ENCODE measurements around the gene ADAP1.

ADAP1 gene

GRCh38 chr7:876077-876971, 78.2 kb downstream of the ADAP1 start, which contains the start of gene GET4:
TSS of gene GET4 (plus strand) at chr7:876554. CDS start at chr7:876646, 92 bp downstream.
- peak within 1 kb of the TSS; percentile 87 for H3K27ac ChIP-seq (replicated peaks)
- H3K27me3 ChIP-seq (ENCODE audit: insufficient read depth, poor library complexity, severe bottlenecking): no peaks in the 10 kb centered on the region
- peak; percentile 96 for DNase-seq (ENCODE audit: low read depth in 1 of 2, low spot score in 1 of 2)
- TF ChIP-seq, protein P1, sequence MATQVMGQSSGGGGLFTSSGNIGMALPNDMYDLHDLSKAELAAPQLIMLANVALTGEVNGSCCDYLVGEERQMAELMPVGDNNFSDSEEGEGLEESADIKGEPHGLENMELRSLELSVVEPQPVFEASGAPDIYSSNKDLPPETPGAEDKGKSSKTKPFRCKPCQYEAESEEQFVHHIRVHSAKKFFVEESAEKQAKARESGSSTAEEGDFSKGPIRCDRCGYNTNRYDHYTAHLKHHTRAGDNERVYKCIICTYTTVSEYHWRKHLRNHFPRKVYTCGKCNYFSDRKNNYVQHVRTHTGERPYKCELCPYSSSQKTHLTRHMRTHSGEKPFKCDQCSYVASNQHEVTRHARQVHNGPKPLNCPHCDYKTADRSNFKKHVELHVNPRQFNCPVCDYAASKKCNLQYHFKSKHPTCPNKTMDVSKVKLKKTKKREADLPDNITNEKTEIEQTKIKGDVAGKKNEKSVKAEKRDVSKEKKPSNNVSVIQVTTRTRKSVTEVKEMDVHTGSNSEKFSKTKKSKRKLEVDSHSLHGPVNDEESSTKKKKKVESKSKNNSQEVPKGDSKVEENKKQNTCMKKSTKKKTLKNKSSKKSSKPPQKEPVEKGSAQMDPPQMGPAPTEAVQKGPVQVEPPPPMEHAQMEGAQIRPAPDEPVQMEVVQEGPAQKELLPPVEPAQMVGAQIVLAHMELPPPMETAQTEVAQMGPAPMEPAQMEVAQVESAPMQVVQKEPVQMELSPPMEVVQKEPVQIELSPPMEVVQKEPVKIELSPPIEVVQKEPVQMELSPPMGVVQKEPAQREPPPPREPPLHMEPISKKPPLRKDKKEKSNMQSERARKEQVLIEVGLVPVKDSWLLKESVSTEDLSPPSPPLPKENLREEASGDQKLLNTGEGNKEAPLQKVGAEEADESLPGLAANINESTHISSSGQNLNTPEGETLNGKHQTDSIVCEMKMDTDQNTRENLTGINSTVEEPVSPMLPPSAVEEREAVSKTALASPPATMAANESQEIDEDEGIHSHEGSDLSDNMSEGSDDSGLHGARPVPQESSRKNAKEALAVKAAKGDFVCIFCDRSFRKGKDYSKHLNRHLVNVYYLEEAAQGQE (IDR thresholded peaks at IDR 0.05; ENCODE audit: insufficient replicate concordance, low read depth): peak; percentile 31
- TF ChIP-seq GABPA (IDR thresholded peaks at IDR 0.05; ENCODE audit: low read depth) (no peak), POLR2AphosphoS5 (IDR thresholded peaks at IDR 0.05; ENCODE audit: low read depth) (peak; percentile 80), CTCF (IDR thresholded peaks at IDR 0.05; ENCODE audit: insufficient read depth, low read length) (no peak), SPI1 (IDR thresholded peaks at IDR 0.05; ENCODE audit: borderline replicate concordance, low read depth) (no peak)
- H3K4me3 ChIP-seq (replicated peaks; ENCODE audit: insufficient read depth, low read length): peak within 1 kb of the TSS; percentile 97

- no peak for DNase-seq (ENCODE audit: low read depth in 1 of 2, low spot score in 1 of 2)
- H3K27ac ChIP-seq (replicated peaks): peak overlapping the region; percentile 68
- H3K4me3 ChIP-seq (replicated peaks; ENCODE audit: insufficient read depth, low read length): peak overlapping the region; percentile 25
- H3K27me3 ChIP-seq (ENCODE audit: insufficient read depth, poor library complexity, severe bottlenecking): no peaks in the 10 kb centered on the region
- no peak for TF ChIP-seq SPI1 (IDR thresholded peaks at IDR 0.05; ENCODE audit: borderline replicate concordance, low read depth)
- no peak for TF ChIP-seq POLR2AphosphoS5 (IDR thresholded peaks at IDR 0.05; ENCODE audit: low read depth)
- no peak for TF ChIP-seq GABPA (IDR thresholded peaks at IDR 0.05; ENCODE audit: low read depth)
- TF ChIP-seq CTCF (IDR thresholded peaks at IDR 0.05; ENCODE audit: insufficient read depth, low read length): no peak
- TF ChIP-seq, protein P1 (IDR thresholded peaks at IDR 0.05; ENCODE audit: insufficient replicate concordance, low read depth): no peak
These were observed 78.9 kb downstream of the ADAP1 start for GRCh38 chr7:875476-876076.

DNA sequence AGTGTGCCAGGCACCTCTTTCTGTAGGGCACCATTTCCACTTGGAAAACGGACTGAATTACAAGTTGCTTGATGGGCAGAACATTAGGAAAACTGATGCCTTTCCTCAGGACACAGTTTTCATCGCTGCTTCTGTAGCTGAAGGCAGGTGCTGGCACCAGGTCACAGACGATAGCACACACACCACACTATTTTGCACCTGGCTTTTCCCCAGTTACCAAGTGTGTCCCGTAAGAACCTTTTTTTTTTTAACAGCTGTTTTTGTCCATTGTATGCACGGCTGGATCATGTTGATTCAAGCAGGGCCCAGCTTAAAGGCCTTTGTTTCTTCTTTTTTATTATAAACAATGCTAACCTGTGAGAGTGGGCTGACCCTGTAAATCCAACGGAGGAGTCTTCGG, 79.4 kb downstream of the ADAP1 start:
- DNase-seq (ENCODE audit: low read depth in 1 of 2, low spot score in 1 of 2): no peak
- TF ChIP-seq CTCF (IDR thresholded peaks at IDR 0.05; ENCODE audit: insufficient read depth, low read length) (no peak), SPI1 (IDR thresholded peaks at IDR 0.05; ENCODE audit: borderline replicate concordance, low read depth) (no peak), POLR2AphosphoS5 (IDR thresholded peaks at IDR 0.05; ENCODE audit: low read depth) (no peak), GABPA (IDR thresholded peaks at IDR 0.05; ENCODE audit: low read depth) (no peak)
- TF ChIP-seq, protein P1 (IDR thresholded peaks at IDR 0.05; ENCODE audit: insufficient replicate concordance, low read depth): no peak
- H3K27ac ChIP-seq (replicated peaks): no peak overlapping the region
- no peaks in the 10 kb centered on the region for H3K27me3 ChIP-seq (ENCODE audit: insufficient read depth, poor library complexity, severe bottlenecking)
- H3K4me3 ChIP-seq (replicated peaks; ENCODE audit: insufficient read depth, low read length): no peak overlapping the region
